GM20431 (cell line): ENCODE data around the gene RAB8A.
"Not testable (repeated sequence)": the region's sequence is repeated elsewhere in the genome, so short reads cannot be mapped to it uniquely, and the experiment has no call there.

Source experiments
- in situ Hi-C: fragments of 300-500 bp; cut with MseI, MboI; formaldehyde crosslinking; loops from one replicate; pipeline ENCODE4 v1.15.0; 2020; ENCODE audit warnings: low sequenced_read_pairs; ENCODE audit not compliant: unreplicated experiment

The RAB8A gene

DNA sequence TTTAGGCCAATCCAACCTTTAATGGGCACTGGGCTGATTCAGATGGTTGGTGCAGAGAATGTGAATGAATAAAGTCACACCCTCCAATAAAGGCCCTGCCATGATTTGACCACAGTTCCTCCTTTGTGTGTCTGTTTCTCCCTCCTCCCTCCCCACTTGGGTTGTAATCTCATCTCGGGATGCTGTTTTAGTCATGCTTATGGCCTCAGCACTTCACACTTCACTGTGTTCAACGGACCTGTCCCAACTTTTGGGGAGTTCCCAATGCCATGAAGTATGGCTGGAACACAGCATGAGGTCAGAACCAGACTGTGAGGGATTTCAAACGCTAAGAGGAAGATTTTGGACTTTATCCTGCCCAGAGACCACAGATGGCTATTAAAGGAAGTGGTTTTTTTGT is 5.6 kb upstream of the RAB8A start:
- in situ Hi-C loops = no loop called here

DNA sequence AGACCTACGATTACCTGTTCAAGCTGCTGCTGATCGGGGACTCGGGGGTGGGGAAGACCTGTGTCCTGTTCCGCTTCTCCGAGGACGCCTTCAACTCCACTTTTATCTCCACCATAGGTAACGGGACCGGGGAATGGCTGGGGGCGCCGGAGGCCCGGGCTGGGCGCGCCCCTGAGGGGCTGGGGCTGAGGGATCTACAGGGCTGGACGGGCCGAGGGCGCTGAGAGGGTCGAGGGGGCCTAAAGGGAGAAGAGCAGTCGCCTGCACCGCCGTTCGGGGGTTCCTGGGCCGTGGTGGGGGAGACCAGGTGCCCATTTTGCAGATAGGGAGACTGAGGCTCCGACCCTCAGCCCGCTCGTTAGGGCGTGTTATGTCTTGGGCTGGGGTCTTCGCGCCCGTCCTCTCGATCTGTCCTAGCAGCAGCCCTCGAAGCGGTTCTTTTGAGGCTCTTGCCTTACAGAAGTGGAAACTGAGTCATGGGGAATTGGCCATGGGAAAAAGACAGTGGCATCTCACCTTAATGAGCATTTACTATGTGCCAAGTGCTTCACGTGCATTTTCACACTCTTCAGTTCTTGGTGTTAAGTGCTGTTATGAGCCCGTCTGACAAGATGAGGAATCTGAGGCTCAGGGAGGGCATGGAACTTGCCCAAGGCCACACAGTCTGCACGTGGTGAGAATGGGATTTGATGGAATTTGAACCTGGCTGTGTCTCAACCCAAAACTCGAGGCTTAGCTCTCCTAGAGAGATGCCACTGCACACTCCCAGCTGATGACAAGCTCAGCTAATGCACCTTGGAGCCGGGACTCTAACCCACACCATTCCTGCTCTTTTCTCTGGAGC is 442 bp downstream of the RAB8A start:
- in situ Hi-C loops = no loop called here

DNA sequence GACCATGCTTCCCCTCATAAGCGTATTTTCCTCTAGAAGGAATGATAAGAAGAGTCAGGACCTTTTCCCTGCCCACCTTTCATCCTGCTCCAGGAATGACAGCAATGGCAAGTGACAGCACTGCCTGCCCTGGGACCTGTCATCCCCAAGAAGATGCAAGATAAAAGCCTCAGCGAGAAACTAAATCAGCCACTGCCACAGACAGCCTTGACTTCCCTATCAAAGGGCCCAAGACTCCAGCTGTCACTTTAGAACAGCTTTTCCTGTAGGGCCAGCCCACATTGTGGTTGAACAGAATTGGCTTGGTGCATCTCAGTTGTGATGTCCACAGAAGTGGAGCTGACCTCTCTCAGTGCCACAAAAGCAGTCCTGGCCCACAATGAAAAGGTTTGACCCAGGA is 1.1 kb downstream of the RAB8A start:
- in situ Hi-C loops = no loop called here

DNA sequence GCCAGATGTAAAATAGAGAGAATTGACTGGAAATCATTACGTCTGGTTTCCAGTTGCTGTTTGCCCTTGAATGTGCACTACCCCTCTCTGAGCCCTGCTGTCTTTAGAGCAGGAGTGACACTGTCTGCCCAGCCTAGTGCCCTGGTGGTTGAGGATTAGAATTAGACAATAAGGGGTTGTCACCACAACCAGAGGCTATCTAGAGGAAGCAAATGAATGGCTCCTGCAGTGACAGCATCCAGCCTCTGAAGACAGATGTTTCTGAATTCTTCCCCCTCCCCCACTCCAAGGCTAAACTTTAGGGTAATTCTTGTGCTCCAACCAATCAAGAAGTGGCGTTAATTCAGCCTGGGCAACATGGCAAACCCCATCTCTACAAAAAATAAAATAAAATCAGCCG is 2.0 kb downstream of the RAB8A start:
- in situ Hi-C loops = no loop called here

DNA sequence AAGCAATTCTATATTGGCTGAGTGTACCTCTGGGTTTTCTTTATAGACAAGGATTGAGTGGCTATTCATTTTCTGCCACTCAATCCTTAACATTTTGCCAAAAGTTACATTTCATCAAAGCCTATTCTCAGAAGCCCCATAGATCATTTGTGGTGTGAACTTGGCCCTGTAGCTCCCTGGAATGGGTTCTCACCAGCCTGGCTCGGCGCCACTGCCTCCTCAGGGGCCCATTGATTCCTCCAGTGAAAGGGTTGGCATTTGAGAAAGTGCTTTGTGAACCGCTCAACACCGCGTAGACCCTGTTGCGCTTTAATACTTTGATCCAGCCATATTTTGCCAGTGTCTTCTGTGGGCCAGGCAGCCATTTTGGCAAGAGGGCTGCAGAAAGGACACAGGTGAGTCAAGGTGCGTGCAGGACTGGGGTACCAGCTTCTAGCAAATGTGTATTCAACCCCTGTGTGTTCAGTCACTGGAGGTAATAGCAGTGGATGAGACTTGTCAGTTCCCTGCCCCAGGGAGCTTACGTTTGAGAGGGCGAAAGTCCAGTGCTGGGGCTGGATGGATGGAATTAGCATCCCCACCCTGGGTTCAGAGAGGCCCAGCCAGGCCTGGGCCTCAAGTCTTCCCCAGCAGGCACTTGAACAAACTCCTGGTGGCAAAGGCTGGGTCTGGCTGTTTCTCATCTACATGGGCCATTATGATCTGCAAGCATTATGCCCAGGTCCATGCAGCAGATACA is 3.8 kb downstream of the RAB8A start:
- in situ Hi-C loops = no loop called here

DNA sequence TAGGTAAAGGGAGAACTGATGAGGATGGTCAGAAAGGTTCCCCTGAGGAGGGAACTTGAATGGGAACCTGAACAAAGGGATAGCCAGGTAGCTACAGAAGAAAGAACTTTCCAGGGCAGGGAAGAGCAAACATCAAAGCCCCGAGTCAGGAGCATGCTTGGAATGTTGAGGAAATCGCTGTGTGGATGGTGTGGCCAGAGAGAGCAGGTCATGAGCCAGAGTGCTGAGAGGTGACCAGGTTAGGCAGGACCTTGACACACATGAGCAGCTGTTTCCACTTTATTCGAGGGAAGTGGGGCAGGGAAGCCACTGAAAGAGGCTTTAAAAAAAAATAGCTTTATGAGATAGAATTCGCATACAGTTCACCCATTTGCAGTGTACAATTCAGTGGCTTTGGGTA is 4.4 kb downstream of the RAB8A start:
- in situ Hi-C loops = no loop called here

DNA sequence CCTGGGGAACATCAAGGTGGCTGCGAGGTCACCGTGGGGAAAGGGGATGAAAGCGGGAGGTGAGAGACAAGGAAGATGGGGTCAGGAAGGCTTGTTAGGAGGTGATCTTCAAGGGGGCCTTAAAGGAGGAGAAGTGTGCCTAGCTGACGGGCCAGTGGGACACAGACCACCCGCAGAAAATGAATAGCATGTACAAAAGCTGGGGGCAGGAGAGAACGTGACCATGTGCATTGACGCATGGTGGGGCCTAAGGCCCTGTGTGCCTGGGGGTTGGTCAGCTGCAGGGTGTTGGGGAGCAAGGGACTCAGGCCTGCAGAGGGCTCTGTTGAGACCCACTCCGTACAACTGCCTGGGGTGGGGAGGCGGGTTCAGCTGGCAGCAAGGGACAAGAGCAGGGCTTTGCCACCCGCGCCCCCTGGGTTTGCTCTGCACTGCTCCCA is 5.9 kb downstream of the RAB8A start:
- in situ Hi-C loops = no loop called here

DNA sequence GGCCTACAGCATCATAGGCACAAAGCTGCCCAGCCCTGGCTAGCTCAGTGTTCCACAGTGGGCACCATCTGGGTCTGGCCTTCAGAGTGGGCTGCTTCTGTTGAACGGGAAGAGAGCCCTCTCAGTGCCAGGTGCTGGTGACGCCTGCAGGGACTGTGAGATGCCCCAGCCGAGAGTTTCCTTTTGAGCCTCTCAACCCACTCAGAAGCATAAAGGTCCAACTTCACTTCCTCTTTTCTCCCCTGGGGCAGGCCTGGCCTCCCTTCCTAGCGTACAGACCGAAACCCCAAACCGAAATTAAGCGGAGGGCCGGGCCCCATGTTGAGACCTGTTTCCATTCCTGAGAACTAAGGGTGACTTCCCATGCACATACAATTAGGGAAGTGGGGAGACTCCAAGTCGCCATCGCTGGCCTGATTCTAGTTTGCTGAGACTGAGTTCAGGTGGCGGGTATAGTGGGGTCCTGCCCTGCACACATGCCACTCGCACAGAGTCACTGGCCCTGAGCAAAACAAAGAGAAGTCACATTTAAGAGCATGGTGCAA is 6.9 kb downstream of the RAB8A start:
- in situ Hi-C loops = no loop called here

DNA sequence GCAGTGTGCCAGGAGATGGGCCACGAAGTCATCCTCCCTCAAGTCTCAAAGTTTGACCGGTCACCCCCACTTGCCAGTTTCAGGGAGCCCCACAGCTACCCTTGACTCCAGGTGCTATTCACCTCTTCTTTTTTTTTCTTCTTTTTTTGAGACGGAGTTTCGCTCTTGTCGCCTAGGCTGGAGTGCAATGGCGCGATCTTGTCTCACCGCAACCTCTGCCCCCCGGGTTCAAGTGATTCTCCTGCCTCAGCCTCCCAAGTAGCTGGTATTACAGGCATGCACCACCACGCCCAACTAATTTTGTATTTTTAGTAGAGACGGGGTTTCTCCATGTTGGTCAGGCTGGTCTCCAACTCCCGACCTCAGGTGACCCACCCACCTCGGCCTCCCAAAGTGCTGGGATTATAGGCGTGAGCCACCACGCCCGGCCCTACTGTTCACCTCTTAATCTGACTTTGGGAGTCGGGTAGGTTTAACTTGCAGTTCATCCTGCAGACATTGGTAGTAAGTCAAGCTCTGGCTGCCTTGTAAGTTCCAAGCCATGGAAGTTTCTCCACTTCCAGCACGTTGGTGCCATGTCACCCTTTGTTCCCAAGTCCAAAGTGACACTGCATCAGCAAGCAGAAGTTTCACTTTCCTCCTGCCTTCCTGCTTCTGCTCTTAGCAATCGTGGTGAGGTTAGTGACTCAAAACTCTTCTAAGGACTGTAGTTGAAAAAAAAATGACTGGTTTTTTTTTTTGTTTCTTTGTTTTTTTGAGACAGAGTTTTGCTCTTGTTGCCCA is 7.6 kb downstream of the RAB8A start:
- in situ Hi-C loops = not testable (repeated sequence)

DNA sequence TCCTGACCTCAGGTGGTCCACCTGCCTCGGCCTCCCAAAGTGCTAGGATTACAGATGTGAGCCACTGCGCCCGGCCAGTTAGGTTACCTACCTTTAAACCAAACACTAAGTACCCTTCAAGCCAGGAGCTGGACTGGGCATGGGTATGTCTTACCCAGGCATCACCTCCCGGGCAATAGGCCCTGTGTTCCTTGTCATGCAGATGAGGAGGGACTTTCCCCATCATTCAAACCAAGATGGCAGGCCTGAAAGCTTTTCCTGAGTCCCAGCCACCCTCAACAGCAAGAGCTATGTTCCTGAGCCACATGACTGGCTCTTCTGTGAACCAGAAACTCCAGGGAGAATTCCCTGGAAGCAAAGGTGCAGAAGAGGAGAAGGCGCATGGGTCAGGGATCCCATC is 9.5 kb downstream of the RAB8A start:
- in situ Hi-C loops = no loop called here

DNA sequence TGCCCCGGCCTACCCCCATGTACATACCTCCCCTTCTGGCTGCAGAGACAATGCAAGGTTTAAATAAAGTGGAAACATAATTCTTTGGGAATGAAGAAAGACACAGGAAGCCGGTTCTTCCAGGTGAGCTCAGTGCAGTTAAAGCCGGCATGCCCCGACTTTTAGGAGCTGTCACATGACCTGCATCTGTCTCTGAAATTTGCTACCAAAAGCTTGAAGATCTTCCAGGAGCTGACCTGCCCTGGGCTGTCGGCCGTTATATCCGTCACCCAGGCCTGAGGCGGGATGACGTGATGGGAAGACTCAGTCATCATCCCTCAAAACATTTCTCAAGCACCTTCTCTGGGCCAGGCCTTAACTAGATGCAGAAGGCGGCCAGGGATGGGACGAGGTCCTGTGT is 10.3 kb downstream of the RAB8A start:
- in situ Hi-C loops = no loop called here

DNA sequence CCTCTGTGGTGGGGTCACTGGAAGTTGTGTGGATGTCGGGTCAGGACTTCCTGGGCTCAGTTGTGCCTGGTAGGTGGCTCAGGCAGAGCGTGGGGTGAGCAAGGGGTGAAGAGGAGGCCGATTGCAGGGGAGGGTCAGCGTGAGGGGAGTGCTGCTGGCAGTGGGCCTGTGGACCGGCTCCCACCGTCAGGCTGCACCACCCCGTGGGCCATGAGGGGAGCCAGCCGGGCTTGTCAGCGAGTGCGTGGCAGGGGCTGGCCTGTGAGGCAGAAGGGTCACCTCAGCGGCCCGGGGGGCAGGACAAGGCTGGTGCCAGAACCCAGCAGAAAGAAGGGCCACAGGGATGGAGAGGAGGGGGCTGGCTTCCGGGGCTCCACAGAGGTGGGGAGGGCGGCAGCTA is 13.3 kb downstream of the RAB8A start:
- in situ Hi-C loops = no loop called here

DNA sequence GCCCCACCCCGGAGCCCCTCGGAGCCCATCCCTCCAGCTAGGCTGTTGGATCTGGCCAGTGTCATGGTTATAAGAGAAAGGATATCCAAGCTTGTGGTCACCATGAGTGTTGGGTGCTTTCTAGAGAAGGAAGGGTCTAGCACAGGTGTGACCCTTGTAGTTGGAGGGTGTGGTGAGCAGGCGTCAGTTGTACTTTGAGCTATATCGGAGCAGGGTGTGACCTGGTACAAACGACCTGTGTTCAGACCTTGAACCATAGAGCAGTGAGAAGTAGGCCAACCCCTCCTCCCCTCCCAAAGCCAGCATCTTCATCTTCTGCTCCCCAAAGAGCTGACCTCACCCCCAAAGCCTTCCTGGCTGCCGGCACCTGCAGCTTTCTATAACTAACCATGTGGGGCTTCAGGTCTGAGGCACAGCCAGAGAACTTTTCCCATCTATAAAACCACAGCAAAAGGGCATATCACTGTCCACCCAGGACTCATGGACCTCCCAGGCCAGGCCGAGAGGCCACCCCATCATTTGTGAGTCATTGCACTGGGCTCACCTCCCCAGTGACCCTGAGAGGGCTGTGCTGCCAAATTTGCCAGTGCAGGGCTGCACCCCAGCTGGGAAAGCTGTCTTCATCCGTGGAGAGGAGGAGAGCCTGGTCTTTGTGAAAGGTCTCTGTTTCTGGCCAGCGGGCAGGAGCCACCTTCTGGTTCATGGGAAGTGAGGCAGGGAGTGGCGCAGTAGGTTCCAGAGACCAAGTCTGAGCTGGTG is 14.2 kb downstream of the RAB8A start:
- in situ Hi-C loops = no loop called here

DNA sequence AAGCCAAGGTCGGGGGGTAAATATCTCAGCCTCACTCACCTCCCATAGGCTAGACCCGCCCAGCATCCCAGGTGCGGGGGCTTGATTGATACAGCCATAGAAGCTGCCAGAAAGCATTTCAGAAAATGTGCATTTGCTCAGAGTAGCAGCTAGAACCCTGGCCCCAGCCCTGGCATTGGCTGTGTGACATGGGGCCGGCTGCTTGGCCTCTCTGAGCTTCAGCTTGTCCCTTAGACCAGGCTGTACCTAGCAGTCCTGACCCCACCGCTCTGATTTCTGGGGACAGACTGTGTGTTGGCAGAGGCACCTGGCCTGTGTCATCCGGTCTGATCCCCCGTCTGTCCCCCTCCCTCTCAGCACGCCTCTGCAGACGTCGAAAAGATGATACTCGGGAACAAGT is 15.4 kb downstream of the RAB8A start:
- in situ Hi-C loops = no loop called here

DNA sequence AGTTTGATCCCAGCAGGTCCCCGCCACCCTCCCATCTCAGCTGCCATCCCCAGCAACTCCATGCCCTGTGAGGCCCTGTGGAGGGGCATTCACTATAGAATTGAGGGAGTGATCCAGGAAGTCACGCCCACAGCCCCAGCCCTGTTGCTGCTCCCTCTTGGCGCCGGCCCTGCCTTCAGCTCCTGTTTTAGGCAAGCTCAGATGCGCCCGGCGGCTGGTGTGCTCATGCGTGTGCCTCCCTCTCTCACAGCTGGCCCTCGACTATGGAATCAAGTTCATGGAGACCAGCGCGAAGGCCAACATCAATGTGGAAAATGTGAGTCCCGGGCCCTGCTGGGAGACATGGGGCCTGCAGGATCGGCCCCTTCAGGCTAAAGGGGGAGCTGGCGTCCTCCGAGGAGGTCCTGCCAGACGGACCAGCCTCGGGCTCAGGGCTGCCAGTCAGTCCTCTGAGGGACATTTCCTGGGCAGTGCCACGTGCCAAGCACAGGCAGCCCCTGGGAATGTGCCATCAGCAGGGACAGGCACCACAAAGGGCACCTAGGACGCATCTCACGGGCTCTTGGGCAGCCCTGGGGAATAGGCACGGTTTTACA is 16.2 kb downstream of the RAB8A start:
- in situ Hi-C loops = no loop called here

DNA sequence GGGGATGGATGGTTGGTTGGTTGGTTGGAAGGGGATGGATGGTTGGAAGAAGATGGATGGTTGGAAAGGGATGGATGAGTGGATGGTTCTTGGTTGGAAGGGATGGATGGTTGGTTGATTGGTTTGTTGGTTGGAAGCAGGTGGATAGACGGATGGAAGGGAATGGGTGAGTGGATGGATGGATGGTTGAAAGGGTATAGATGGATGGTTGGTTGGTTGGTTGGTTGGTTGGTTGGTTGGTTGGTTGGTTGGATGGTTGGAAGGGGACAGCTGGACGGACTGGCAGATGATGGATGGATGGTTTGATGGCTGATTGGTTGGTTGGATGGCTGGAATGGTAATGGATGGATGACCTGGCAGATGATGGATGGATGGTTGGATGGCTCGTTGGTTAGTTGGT is 20.0 kb downstream of the RAB8A start:
- in situ Hi-C loops = no loop called here

DNA sequence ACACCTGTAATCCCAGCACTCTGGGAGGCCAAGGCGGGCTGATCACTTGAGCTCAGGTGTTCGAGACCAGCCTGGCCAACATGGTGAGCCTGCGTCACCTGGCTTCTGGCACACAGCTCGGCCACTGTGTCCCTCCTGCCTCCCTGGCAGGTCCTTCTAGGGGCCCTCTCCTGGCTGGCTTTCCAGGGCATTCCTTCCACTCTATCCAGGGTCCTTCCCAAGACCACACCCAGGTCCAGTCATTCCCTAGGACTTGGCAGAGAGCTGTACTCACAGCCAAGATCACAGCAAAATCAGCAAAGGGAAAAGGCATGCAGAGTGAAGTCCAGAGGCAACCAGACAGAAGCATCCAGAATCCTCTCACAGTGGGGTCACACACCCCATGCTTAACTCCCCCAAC is 22.1 kb downstream of the RAB8A start:
- in situ Hi-C loops = no loop called here

DNA sequence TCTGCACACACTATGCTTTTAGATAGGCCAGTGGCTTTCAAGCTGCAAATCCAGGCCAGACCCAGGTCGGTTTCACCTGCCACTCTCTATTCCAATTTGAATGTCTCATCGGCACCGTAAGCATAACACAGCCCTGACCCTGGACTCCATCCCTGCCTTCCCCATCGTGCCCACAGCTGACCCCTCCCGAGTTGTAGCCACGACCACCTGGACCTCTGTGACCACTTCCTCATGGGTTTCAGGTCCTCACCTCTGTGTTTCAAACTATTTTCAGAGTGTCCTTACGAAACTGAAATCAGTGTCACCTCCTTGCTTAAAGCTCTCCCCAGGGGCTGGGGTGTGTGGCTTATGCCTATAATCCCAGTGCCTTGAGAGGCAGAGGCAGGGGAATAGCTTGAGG is 22.8 kb downstream of the RAB8A start:
- in situ Hi-C loops = no loop called here

DNA sequence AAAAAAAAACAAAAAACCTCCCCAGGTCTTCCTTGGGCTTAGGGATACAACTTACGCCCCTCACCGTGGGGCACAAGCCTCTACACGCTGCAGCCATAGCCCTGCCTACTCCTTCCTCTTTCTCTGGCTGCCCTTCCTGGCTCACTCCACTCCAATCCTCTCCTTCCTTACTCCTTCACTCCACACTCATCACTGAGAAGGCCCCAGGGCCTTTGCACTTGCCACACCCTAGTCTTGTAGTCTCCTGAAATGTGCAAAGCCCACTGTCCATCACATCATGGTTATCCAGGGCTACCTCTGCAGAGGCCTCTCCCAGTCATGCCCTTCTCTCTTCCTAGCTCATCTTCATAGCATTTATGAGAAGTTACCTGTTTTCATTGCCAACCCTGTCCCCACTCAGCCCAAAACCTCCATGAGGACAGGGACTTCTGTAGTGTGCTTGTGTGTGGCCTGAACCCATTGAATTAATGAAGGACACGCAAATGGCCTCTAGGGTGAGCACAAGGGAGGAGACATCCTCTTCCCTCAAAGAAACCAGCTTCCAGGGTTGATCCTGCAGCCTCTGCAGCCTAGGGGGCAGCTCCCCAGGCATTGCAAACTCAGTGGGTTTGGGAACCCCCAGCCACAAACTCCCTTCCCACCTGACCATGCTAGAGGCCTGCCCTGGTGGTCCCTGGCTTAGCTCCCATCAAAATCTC is 23.9 kb downstream of the RAB8A start:
- in situ Hi-C loops = no loop called here
